Measurements from ENCODE around the gene KRT77.

GRCh38 chr12:52677671-52678070 is 25.7 kb downstream of the KRT77 start:
- TF ChIP-seq TEAD1 (CRISPR knock-in tag; IDR thresholded peaks at IDR 0.05) (no peak), SMAD3 (CRISPR knock-in tag; IDR thresholded peaks at IDR 0.05; ENCODE audit: borderline replicate concordance) (no peak), ETV6 (CRISPR knock-in tag; IDR thresholded peaks at IDR 0.05) (no peak), CTCF (IDR thresholded peaks at IDR 0.05) (no peak), STAT6 (CRISPR knock-in tag; conservative IDR thresholded peaks at IDR 0.05; ENCODE audit: low read depth) (no peak), GABPB1 (CRISPR knock-in tag; IDR thresholded peaks at IDR 0.05) (no peak), SP1 (CRISPR knock-in tag; conservative IDR thresholded peaks at IDR 0.05) (no peak), ZNF219 (CRISPR knock-in tag; IDR thresholded peaks at IDR 0.05; ENCODE audit: borderline replicate concordance) (no peak), FOXJ3 (CRISPR knock-in tag; IDR thresholded peaks at IDR 0.05; ENCODE audit: borderline replicate concordance) (no peak), USF2 (CRISPR knock-in tag; IDR thresholded peaks at IDR 0.05) (no peak)

Measured in WTC11 (cell line).